ENCODE measurements around the gene EFCAB8. TPM values are rescaled to one million over a fixed set of nuclear protein-coding genes. Genes with fewer than 3 reads are reported as not detected.
A peak's percentile ranks its signal among the peaks of the same experiment; 100 is the strongest.

The EFCAB8 gene
- total RNA-seq, 1 donor from 2014 or later = not detected

- DNase-seq (ENCODE audit: extremely low spot score in 2 of 2) = no peak
- no peak for TF ChIP-seq CTCF (IDR thresholded peaks at IDR 0.05)
- TF ChIP-seq POLR2AphosphoS5 (IDR thresholded peaks at IDR 0.05; ENCODE audit: insufficient read depth in 1 of 2, low read depth in 1 of 2) = no peak
- TF ChIP-seq POLR2A (IDR thresholded peaks at IDR 0.05) = no peak
- no peaks in the 10 kb centered on the region for H3K27me3 ChIP-seq
- peak overlapping the region; percentile 83 to 97 for H3K4me3 ChIP-seq
- intact Hi-C loops (cut with DNase I) = no loop called here
- no peaks in the 10 kb centered on the region for H3K9me3 ChIP-seq
- H3K4me1 ChIP-seq = peaks cover 46% of the 10 kb centered on the region
- H3K36me3 ChIP-seq = peaks cover 0 to 3% of the 10 kb centered on the region in 2 donors
- peak overlapping the region; percentile 92 for H3K27ac ChIP-seq
Measured at GRCh38 chr20:32820698-32821377, 37.9 kb upstream of the EFCAB8 start.

- no peak for DNase-seq (ENCODE audit: extremely low spot score in 2 of 2)
- H3K4me1 ChIP-seq = peaks cover 46% of the 10 kb centered on the region
- TF ChIP-seq POLR2A (IDR thresholded peaks at IDR 0.05) = no peak
- TF ChIP-seq POLR2AphosphoS5 (IDR thresholded peaks at IDR 0.05; ENCODE audit: insufficient read depth in 1 of 2, low read depth in 1 of 2) = no peak
- TF ChIP-seq CTCF (IDR thresholded peaks at IDR 0.05) = no peak
- H3K27me3 ChIP-seq = no peaks in the 10 kb centered on the region
- H3K9me3 ChIP-seq = no peaks in the 10 kb centered on the region
- intact Hi-C loops (cut with DNase I) = no loop called here
- H3K36me3 ChIP-seq = peaks cover 0 to 17% of the 10 kb centered on the region in 2 donors
- peak overlapping the region; percentile 15 for H3K27ac ChIP-seq
- no peak overlapping the region for H3K4me3 ChIP-seq
Measured at GRCh38 chr20:32822225-32822624, 36.5 kb upstream of the EFCAB8 start.

DNA sequence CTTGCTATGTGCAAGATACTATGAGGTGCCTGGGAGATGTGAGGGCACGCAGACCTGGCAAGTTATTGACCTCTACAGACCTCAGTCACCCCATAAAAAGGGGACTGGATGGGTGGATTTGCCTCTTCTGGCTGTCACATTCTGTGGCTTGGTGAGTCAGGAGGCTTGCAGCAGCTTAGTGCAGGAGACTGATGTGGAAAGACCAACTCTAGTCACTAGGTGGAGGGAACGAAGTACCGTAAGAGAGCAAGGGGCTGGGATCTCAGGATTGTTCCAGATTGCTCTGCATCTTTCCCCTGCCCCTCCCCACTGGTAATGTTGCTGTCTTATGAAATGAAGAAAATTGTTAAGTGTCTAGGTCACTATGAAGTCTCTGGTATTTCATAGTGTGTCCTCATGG is 35.6 kb upstream of the EFCAB8 start:
- peaks cover 46% of the 10 kb centered on the region for H3K4me1 ChIP-seq
- TF ChIP-seq CTCF (IDR thresholded peaks at IDR 0.05) = no peak
- no peak for TF ChIP-seq POLR2A (IDR thresholded peaks at IDR 0.05)
- TF ChIP-seq POLR2AphosphoS5 (IDR thresholded peaks at IDR 0.05; ENCODE audit: insufficient read depth in 1 of 2, low read depth in 1 of 2) = no peak
- intact Hi-C loops (cut with DNase I) = no loop called here
- no peaks in the 10 kb centered on the region for H3K27me3 ChIP-seq
- no peaks in the 10 kb centered on the region for H3K9me3 ChIP-seq
- DNase-seq (ENCODE audit: extremely low spot score in 2 of 2) = no peak
- no peak overlapping the region for H3K4me3 ChIP-seq
- H3K27ac ChIP-seq = peak overlapping the region; percentile 25
- peaks cover 0 to 22% of the 10 kb centered on the region in 2 donors for H3K36me3 ChIP-seq

- peak overlapping the region; percentile 25 for H3K27ac ChIP-seq
- no peak overlapping the region for H3K4me3 ChIP-seq
- intact Hi-C loops (cut with DNase I) = no loop called here
- no peaks in the 10 kb centered on the region for H3K27me3 ChIP-seq
- no peak for TF ChIP-seq POLR2AphosphoS5 (IDR thresholded peaks at IDR 0.05; ENCODE audit: insufficient read depth in 1 of 2, low read depth in 1 of 2)
- no peak for TF ChIP-seq CTCF (IDR thresholded peaks at IDR 0.05)
- TF ChIP-seq POLR2A (IDR thresholded peaks at IDR 0.05) = no peak
- no peak for DNase-seq (ENCODE audit: extremely low spot score in 2 of 2)
- no peaks in the 10 kb centered on the region for H3K9me3 ChIP-seq
- peaks cover 0 to 27% of the 10 kb centered on the region in 2 donors for H3K36me3 ChIP-seq
- peaks cover 48% of the 10 kb centered on the region for H3K4me1 ChIP-seq
Measured at GRCh38 chr20:32823737-32824588, 34.8 kb upstream of the EFCAB8 start.

Data from vagina (tissue), 2 donors.